MV-4-11 (cell line): ENCODE results near the gene CSTB.

Experiments
- DNase-seq: peaks from one replicate; lab custom pipeline; 2025; lab: John Stamatoyannopoulos, UW

CSTB gene

DNA sequence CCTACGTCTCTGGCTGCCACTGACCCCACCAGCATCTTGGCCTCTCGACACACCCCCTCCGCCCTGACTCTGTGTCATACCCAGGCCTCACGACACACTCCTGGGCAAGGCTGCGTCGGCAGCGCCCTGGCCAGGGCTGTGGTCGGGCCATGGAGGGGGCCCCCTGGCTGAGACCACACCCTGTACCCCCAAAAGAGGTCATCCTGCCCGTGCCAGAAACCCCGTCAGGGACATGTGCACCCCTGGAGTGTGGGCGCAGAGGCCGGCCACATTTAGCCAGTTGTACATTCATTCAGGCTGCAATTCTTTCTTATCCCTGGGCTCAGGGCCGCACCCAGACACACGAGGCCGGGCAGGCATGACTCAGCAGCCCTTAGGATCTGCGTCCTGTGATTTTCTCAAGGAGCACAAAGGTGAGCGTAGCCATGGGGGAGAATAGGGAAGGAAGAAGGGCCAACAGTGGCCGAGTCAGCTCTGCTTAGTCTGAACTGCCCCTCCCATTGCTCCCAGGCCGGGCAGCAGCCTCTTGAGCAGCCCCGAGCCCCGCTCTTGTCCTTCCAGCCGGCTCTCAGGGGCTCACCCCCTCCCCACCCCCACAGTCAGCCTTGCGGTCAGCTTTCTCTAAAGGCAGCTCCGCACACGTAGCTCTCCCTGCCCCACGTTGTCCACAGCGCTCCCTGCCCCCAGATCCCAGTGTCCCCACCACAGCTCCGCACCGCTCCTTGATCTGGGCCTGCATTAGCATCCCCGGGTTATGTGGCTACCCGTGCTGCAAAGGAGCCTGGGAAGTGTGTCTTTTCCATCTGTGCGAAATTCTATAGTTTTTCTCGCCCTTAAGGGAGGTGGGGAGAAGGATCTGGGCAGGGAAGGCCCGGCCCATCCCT is 7.9 kb downstream of the CSTB start:
- no peak for DNase-seq

DNA sequence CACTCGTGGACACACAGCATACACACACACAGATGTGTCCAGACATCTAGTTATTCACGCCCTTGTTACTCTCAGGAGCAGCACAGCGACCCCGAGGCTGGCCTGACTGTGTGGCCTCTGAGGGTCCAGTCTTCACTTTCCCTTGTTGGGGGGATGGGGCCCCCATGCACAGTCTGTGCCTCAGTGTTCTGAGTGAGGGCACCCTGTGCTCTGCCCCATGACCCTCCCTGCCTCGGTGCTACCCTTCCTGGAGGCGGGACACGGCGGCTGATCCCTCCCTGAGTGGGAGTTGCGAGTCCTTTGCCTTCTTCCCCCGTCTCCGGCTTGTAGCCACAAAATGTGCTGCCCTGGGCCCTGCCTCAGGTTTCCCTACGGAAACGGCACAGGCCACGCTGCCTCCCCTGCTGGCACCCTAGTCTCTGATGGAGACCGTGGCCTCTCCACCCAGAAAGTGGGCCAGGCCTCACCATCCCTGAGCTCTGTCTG is 8.6 kb downstream of the CSTB start:
- no peak for DNase-seq

DNA sequence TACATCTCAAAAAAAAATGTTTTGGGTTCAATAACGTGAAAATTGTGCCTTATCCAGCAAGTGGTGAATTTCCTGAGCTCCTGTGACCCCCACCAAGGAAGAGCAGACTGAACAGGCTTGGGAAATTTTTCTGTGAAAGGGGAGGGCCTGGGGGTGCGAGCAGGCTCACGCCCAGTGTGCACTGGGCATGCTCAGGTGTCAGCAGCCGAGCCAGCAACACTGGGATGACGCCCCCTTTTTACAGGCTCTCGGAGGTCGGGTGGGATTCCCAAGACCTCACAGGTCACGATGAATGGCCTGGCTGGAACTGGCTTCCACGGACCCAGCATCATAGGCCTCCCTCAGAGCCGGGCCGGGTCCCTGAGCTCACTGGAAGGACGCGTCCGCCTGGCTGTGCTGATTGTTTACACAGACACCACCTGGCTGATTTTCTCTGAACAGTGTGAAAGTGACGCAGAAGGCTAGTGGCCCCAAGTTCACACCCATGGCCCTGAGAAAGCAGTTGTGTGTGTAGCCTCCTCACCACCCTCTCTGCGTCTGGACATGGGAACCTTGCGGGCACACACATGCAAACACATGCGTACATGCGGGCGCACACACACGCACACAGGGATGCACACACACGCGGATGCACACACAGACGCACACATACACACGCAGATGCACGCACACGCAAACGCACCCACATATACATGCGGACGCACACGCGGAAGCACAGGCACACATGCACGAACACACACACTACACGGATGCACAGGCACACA is 9.2 kb downstream of the CSTB start:
- no peak for DNase-seq

DNA sequence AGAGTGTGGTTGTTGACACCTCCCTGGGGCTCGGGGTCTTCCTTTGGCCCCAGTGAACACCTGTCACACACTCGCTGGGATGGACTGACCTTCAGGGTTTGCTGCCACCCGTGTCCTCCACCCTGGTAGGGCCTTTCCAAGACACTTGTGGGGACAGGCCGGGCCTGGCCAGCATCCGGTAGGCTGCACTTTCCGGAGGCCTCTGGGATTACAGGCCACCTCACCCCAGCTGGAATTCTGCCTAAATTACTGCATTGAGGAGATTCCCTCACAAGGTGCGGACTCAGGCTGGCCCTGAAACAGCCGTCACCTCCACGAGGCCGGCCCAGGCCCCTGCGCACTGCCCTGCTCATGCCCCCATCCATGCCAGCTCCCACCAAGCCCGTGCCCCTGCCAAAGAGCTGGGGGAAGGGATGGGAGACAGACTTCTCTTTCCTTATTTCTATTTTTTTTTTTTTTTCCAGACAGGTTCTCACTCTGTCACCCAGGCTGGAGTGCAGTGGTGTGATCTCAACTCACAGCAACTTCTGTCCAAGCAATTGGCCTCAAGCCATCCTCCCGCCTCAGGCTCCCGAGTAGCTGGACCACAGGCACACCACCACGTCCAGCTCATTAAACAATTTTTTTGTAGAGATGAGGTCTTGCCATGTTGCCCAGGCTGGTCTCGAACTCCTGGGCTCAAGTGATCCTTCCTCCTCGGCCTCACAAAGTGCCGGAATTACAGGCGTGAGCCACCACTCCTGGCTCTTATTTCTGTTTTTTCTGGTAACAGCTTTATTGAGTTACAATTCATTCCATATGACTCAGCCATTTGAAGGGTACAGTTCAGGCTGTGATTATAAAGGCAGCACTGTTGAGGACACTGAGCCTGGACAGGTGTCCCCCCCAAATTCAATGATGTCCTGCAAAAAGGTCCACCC is 11.3 kb downstream of the CSTB start:
- DNase-seq, result no peak

DNA sequence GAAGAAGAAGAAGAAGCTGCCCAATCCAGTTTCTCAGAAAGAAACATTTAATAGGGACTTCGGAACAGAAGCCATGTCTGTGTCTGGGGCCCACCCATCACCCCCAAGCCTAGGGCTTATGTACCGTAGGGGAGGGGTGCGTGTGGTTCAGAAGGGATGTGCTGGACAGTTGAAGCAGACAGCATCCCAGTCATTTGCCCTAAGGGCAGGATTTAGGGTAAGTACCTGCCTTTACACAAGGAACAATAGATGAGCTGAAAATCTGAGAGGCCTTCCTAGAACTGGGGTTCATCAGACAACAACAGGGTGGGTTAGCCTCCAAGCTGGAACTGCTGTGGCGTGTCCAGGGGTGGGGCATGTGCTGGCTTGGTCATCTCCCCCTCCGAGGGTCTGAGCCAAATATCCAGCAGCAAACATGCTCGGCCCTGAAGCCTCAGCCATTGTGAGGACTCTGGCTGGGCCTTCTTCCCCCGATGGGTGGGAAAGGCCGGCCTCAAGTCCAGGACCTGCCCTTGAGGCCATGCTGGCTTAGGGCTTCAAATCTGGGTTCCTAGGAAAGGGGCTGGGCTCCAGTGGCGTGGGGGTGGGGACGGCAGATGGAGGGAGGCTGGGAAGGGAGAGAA is 12.1 kb downstream of the CSTB start:
- DNase-seq, result no peak

DNA sequence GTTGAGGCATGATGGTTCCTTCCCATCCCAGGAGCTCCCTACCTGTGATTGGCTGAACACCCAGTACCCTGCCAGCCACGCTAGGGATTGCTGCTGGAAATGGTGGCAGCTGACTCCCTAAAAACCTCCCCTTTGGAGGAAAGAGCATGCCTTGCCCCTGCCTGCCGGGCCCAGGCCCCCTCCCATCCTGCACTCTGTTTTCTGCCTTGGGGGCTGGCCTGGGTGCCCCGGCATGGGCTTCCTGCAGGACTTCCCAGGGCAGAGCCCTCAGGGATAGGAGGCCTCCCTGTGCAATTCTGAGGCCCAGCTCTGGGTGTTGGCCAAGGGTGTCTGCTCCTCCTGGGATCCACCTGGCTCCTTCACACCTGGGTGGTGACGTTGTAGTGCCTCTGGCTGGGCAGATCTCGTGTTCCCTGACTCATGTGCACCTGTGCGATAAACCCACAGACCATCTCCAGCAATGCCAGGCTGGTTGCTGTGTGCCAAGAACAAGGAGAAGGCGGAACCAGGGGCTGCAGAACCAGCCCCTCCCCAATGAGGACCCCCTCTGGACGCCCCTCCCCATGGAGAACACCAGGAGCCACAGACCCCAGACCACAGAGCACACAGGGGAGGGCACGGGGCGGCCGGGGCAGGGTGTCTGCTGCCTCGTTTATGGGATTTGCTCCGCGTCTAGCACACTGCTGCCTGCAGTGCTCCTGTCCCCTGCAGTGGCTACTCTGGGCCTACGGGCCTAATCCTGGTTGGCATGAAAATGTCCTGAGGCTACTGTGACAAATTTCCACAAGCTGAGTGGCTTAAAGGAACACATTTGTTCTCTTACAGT is 13.6 kb downstream of the CSTB start:
- no peak for DNase-seq

DNA sequence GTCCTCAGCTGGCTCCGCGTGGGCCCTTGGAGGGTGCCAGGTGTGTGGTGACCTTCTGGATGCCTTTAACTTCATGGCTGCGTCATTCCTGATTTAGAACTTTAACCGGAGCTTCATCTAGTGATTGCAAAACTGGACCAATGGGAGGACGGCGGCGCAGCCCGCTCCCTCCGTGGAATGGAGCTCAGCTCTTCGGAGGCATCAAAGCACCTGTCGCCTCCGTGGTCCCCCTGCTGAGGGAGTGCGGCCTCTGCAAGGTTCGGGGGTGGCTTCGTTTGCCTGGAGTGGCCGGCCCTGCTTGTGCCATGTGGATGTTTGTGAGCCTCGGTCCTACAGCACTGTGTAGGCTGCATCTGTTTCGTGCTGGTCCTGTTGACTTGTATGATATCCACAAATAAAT is 14.2 kb downstream of the CSTB start:
- no peak for DNase-seq

DNA sequence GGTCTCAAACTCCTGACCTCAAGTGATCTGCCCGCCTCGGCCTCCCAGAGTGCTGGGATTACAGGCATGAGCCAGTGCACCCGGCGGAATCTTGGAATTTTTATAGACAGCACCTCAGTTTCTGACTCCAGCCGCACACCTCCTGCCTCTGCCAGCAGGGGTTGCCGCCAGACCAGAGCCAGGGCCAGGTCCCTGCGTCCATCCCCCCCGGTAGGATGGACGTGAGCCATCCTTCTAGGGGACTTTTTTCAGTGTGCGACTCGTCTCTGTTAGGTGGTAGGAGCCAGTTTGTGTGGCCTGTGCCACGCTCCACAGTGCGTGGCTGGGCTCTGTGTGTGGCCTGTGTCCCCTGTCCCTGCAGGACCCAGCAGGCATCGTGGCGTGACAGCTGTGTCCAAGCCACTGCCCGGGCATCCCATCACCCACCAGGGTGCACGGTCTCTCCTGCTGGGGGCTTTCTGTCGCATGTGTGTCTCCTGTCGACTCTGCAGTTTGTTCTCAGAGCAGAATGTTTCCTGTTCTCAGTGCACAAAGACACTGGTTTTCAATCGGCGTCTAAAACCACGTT is 15.6 kb downstream of the CSTB start:
- no peak for DNase-seq

DNA sequence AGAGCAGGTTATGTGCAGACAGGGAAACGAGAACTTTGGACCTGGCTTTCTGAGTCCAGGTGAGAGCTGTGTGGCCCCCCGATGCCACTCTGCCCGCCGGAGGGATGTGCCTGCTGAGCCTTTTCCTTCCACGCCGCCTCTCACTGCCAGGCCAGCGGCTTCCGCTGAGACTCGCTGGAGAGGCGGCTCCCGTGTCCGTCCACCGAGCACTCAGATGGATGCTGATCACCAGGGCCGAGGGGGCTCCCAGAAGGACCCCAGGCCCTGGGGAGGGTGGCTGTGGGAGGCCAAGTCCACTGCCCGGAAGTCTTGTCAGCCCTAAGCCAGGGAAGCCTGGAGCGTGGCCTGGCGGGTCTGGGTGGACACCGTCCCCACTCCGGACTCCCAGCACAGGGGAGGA is 16.5 kb downstream of the CSTB start:
- DNase-seq, result no peak

DNA sequence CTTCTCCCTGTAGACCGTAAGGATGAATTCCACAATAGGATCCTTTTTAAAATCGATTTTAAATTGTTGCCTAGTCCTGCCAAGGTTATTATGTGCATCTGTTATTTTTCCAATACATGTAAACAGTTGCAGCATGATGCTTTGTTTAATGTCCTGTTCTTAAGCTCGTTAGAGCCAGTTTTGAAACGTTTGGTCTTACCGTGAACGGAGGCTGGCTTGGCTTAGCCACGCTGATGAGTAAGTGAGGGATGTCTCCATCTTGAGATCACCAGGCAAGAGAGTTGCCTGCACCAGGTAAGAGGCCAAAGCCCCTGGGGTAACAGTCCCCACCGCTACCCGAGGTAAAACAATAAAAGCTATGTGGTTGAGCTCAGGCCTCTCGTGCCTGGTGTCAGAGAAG is 17.3 kb downstream of the CSTB start:
- no peak for DNase-seq

DNA sequence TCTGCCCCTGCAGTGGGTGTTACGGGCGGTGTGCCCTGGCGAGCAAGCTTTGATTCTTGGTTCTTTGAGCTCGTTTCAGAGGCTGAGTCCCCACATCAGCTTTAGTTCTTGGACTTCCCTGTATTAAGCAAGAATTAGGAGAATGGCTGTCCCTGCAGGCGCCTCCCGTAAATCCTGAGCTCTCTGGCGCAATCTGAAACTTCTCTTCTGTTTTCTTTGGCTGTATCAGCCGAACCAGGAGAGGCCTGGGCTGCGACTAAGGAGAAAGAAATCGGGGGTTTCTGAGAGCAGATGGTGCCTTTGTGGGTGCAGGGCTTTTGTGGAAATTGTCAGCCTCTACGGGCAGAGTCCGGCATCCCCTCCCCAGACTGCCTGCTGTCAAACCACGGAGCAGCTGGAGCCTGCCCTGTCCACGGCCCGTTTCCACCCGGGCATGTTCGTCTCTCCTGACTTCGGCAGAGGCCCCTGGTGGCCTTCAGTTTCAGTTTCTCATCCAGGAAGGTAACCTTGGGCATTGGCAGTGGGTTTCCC is 17.9 kb downstream of the CSTB start:
- peak; percentile 52 for DNase-seq

DNA sequence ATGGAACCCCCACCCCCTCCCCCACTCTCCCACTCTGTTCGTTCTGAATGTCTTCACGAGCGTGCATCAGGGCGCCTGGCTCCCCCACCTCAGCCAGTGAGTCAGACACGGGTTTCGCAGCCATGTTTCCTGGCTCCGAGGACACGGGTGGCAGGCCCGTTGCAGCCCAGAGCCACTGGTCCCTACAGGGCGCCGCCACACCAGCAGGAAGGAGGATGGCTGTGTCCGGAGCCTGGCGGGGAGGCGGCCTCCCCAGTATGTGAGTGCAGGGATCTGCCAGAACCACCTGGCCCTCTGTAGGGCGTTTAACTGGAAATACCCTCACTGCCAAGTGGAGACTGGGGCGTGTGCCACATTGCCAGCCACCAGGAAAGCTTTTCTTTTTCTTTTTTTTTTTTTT is 18.5 kb downstream of the CSTB start:
- peak; percentile 23 for DNase-seq

DNA sequence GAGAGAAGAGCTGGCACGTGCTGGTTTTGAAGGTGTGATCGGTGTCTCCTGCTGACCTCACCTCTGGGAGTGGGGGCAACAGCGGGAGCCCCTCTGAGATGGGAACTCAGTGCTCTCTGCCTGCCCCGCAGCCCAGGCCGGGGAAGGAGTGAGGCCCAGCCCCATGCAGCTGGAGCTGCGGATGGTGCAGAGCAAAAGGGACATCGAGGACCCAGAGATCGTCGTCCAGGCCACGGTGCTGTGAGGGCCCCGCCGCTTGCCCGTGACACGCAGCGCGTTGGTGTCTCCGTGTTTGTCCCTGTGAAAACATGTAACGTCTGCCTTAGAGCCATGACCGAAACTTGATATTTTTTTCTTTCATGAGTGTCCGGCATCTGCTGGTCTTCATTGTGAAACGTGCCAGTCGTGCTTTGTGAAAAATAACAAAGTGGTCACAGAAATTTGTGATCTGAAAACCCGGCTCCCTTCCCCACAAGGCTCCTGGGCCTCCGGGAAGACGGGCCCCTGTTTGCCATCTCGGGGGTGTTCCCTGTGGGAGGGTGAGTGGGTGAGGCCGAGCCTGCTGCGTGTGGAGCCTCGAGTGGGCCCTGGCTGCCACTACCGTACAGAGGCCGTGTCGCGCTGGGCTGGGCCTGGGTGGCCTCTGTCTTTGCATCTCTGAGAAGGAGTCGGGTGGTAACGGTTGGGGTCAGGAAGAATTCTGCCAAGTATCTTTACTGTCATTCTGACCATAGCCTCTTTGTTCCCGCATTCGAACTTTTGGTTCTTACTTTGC is 20.1 kb downstream of the CSTB start:
- DNase-seq, result no peak

DNA sequence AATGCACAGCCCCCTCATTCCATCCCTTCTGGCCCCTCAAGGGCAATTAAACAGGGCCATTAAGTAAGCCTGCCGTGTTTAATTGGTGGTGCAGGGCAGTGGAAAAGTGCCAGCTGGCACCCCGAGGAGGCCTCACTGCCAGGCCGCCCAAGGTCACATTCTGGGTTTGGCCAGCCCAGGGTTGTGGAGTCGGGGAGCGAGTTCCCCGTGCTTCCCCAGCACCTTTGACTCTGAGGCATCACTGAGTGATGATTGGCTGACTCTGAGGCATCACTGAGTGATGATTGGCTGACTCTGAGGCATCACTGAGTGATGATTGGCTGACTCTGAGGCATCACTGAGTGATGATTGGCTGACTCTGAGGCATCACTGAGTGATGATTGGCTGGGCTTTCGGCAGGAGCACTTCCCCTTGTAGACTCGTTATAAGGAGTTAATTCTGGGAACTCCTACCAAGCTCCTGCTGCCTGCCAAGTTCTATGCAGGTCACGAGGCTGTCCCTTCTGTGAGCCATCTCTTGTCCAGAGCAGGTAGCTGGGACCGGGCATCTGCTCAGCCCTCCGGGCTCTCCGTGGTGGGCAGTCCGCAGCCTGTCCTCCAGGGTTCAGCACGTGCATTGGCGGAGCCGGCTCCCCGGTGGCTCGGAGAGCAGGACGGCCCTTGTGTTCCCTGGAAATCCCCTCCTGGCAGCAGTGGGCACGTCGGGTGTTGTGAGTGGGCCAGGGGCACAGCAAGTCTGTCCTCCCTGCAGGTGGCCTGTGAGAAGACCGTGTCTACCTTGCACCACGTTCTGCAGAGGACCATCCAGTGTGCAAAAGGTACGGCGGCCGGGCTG is 20.9 kb downstream of the CSTB start:
- peak; percentile 32 for DNase-seq

DNA sequence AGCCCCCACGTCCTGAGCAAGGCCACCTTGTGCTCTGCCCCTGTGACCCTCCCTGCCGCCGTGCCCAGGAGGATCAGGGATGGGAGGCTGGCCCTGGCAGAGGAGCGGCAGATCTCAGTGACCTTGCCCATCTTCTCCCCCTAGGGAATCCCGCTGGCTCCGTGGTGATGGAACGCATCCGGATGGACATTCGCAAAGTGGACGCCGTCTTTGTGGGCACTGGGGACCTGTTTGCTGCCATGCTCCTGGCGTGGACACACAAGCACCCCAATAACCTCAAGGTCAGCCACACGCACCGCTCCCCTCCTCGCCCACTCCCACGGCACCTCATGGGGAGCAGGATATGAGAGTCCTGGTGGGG is 22.7 kb downstream of the CSTB start:
- no peak for DNase-seq

DNA sequence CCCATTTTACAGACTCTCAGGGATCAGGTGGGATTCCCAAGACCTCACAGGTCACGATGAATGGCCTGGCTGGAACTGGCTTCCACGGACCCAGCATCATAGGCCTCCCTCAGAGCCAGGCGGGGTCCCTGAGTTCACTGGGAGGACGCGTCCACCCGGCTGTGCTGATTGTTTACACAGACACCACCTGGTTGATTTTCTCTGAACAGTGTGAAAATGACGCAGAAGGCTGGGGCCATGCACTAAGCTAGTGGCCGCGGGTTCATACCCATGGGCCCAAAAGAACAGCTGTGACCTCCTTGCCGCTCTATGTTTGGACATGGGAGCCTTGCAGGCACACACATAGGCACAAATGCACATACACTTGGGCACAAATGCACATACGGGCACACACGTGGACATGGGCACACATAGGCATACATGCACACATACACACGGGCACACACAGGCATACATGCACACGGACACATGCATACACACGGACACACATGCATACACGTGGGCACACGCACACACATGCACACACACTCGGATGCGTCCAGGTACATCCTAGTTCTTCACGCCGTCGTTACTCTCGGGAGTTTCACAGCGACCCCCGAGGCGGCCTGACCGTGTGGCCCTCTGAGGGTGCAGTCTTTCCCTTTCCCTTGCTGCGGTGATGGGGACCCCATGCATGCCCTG is 23.2 kb downstream of the CSTB start:
- no peak for DNase-seq

DNA sequence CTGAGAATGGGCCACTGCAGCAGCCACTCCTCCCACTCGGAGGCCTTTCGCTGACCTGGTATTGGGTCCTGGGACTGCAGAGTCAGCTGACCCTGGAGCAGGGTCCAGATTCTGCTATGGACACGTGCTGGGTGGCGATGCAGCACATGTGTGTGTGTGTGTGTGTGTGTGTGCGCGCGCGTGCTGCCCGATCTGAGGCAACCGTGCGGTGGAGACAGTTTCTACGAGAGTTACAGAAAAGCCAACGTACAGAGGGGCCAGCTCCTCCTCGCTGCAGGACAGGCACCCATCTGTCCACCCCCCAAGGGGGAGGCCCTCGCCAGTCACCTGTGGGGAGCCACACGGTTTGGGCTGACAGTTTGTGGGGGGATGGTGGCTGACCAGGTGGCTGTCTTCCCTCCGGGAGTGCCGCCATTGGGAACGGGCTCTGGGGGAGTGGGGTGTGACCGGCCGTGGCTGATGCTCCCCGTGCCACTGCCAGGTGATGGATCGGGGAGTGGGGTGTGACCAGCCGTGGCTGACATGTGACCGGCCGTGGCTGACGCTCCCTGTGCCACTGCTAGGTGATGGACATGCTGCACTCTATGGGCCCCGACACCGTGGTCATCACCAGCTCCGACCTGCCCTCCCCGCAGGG is 24.0 kb downstream of the CSTB start:
- no peak for DNase-seq
